ENCODE data around the gene LIPC. TPM values are rescaled to one million over a fixed set of nuclear protein-coding genes. Genes with fewer than 3 reads are reported as not detected.

LIPC gene
- total and polyA plus RNA-seq, 3 donors from 2014 or later: 0.12 to 0.37 TPM; not detected in 1

DNA sequence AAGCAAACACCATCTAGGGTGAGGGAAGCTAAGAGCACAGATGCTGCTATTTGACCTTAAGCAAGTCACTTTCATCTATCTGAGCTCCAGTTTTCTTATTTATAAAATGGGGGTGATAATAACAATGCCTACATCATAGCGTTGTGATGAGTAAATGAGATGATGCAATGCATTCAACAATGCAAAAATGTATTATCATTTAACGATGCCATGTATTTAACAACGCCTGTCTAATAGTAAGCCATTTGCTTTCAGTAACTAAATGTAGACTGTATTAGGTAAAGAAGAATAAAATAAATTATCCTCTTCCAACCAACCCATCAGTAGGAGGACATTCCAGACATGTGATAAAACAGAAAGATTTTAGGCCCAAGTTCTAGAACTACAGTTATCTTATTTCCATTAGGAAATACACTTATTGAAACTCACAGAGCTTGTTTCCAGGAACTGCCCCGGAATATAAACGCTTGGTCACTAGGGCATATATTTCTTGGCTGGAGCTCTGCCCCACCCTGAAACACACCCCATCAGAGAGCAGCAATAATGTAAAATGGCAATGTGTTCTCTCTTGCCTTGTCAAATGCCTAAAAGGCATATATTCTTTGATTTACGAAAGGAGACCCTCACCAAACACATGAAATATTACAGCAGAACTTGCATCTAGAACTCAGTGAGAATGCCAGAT is 128.3 kb downstream of the LIPC start:
- WGBS, 2 donors: 75 to 78% methylated on average over 6 of the region's 6 CpGs
- H3K4me3 ChIP-seq: no peak overlapping the region
- DNase-seq: no peak
- H3K9me3 ChIP-seq: no peaks in the 10 kb centered on the region
- TF ChIP-seq, protein P1, sequence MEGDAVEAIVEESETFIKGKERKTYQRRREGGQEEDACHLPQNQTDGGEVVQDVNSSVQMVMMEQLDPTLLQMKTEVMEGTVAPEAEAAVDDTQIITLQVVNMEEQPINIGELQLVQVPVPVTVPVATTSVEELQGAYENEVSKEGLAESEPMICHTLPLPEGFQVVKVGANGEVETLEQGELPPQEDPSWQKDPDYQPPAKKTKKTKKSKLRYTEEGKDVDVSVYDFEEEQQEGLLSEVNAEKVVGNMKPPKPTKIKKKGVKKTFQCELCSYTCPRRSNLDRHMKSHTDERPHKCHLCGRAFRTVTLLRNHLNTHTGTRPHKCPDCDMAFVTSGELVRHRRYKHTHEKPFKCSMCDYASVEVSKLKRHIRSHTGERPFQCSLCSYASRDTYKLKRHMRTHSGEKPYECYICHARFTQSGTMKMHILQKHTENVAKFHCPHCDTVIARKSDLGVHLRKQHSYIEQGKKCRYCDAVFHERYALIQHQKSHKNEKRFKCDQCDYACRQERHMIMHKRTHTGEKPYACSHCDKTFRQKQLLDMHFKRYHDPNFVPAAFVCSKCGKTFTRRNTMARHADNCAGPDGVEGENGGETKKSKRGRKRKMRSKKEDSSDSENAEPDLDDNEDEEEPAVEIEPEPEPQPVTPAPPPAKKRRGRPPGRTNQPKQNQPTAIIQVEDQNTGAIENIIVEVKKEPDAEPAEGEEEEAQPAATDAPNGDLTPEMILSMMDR (IDR thresholded peaks at IDR 0.05): no peak
- no peak for TF ChIP-seq POLR2A (IDR thresholded peaks at IDR 0.05)
- no peaks in the 10 kb centered on the region for H3K27me3 ChIP-seq
- no peaks in the 10 kb centered on the region for H3K36me3 ChIP-seq (ENCODE audit: low read depth, missing control alignments)
- intact Hi-C loops (cut with DNase I; ENCODE audit: low total_unique reads): no loop called here
- peaks cover 3% of the 10 kb centered on the region for H3K4me1 ChIP-seq
- no peak overlapping the region for H3K27ac ChIP-seq

DNA sequence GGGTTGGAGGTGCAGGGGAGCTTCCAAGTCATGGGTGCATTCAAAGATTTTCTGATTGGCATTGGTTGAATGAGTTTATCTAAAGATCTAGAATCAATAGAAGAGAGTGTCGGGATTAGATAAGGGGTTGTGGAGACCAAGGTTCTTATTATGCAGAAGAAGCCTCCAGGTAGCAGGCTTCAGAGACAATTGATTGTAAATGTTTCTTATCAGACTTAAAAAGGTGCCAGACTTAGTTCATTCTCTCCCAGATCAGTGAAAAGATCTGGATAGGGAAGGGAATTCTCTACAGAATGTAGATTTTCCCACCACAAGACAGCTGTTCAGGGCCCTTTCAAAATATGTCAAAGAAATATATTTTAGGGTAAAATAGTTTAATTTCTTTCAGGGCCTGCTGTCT is 129.5 kb downstream of the LIPC start:
- H3K27me3 ChIP-seq: no peaks in the 10 kb centered on the region
- TF ChIP-seq POLR2A (IDR thresholded peaks at IDR 0.05): no peak
- TF ChIP-seq, protein P1 (IDR thresholded peaks at IDR 0.05): no peak
- H3K27ac ChIP-seq: no peak overlapping the region
- 0% methylated on average over 1 of the region's 1 CpG for WGBS, 2 donors
- no peak for DNase-seq
- intact Hi-C loops (cut with DNase I; ENCODE audit: low total_unique reads): no loop called here
- H3K4me3 ChIP-seq: no peak overlapping the region
- H3K36me3 ChIP-seq (ENCODE audit: low read depth, missing control alignments): no peaks in the 10 kb centered on the region
- H3K4me1 ChIP-seq: peaks cover 2% of the 10 kb centered on the region
- no peaks in the 10 kb centered on the region for H3K9me3 ChIP-seq

DNA sequence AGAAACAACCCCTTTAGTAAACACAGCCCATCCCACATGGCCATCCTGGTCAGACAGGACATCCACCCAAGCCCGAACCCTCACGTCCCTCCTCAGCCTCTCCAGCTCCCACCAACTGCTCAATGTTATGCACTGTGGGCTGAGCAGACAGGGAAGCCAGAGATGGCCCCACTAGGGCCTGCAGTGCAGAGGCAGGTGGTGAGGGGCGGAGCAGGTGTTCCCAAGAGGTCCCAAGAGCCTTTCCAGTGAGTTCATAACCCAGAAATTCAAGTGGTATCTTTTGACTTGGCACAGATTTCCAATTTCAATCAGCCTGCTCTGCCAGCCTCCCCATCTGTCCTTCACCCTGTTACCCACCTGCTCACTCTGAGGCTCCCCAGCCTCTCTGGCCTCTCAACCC is 130.3 kb downstream of the LIPC start:
- H3K4me1 ChIP-seq: no peaks in the 10 kb centered on the region
- no peak for DNase-seq
- WGBS, 2 donors: 93 to 96% methylated on average over 3 of the region's 3 CpGs
- TF ChIP-seq POLR2A (IDR thresholded peaks at IDR 0.05): no peak
- TF ChIP-seq, protein P1 (IDR thresholded peaks at IDR 0.05): no peak
- no peaks in the 10 kb centered on the region for H3K27me3 ChIP-seq
- intact Hi-C loops (cut with DNase I; ENCODE audit: low total_unique reads): no loop called here
- H3K9me3 ChIP-seq: no peaks in the 10 kb centered on the region
- H3K36me3 ChIP-seq (ENCODE audit: low read depth, missing control alignments): no peaks in the 10 kb centered on the region
- H3K27ac ChIP-seq: no peak overlapping the region
- no peak overlapping the region for H3K4me3 ChIP-seq

DNA sequence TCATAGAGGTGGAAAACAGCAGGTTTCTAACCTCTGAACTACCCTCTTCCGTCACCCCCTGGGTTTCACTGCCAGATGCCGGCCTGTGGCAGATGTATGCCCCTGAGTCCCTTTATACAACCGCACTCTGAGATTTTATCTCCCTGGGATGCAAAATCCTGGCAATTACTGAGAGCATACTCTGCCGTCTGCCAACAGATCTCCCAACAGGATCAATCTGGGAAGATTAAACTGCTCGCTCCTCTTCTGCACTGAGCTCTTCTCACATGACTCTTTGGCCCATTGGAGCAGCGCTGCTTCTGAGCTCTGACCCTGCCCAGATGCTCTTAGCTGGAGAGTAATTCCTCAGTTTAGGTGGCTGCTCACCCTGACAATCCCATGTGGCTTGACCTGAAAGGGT is 133.2 kb downstream of the LIPC start:
- no peak for TF ChIP-seq POLR2A (IDR thresholded peaks at IDR 0.05)
- TF ChIP-seq, protein P1 (IDR thresholded peaks at IDR 0.05): no peak
- Histone ChIP-seq H3K4me1 (no peaks in the 10 kb centered on the region), H3K4me3 (no peak overlapping the region), H3K9me3 (no peaks in the 10 kb centered on the region), H3K36me3 (ENCODE audit: low read depth, missing control alignments) (no peaks in the 10 kb centered on the region), H3K27me3 (no peaks in the 10 kb centered on the region), H3K27ac (no peak overlapping the region)
- 92 to 100% methylated on average over 3 to 5 of the region's 6 CpGs for WGBS, 2 donors
- intact Hi-C loops (cut with DNase I; ENCODE audit: low total_unique reads): no loop called here
- DNase-seq: no peak

DNA sequence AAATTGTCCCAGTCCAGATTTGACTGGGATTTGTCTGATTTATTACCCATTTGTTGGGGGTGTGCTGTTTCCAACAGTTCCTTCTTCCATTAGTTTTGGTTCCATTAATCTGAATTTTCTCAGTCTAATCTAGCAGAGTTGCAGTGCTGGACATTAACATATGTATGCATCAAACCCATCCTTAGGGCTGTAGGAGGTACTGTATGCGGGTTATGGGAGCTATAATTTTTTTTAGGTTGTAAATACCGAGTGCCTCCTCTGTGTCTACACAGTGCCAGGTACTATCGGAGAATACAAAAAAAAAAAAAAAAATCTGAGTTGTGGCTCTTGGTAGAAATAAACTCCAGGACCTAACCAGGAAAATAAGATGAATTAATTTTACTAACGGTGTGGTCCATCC is 133.8 kb downstream of the LIPC start:
- Histone ChIP-seq H3K27ac (no peak overlapping the region), H3K4me1 (no peaks in the 10 kb centered on the region), H3K4me3 (no peak overlapping the region), H3K9me3 (no peaks in the 10 kb centered on the region), H3K36me3 (ENCODE audit: low read depth, missing control alignments) (no peaks in the 10 kb centered on the region), H3K27me3 (no peaks in the 10 kb centered on the region)
- no peak for DNase-seq
- intact Hi-C loops (cut with DNase I; ENCODE audit: low total_unique reads): no loop called here
- TF ChIP-seq, protein P1 (IDR thresholded peaks at IDR 0.05): no peak
- TF ChIP-seq POLR2A (IDR thresholded peaks at IDR 0.05): no peak
- 62 to 67% methylated on average over 4 of the region's 4 CpGs for WGBS, 2 donors

All from testis (tissue), 3 donors.